GM13977 (cell line): ENCODE measurements around the gene PUM2.

Experiments used
- DNase-seq: peaks from one replicate; pipeline ENCODE4 v3.0.0; 2012; ENCODE audit warnings: low spot score
- in situ Hi-C: fragments of 300-500 bp; cut with MboI; formaldehyde crosslinking; loops from one replicate; pipeline ENCODE4 v1.12.0; 2022; ENCODE audit warnings: low sequenced_read_pairs, low pct_unique_long_range_greater_than_20kb, mixed read lengths, inconsistent platforms; ENCODE audit not compliant: unreplicated experiment
- TF ChIP-seq, protein P1 (sequence below): IDR thresholded peaks from 2 replicates; pipeline ENCODE4 v1.5.1; 2012; ENCODE audit warnings: mild to moderate bottlenecking, control low read depth; ENCODE audit not compliant: insufficient read depth; ENCODE audit errors: extremely low read depth, missing control alignments

PUM2 gene

DNA sequence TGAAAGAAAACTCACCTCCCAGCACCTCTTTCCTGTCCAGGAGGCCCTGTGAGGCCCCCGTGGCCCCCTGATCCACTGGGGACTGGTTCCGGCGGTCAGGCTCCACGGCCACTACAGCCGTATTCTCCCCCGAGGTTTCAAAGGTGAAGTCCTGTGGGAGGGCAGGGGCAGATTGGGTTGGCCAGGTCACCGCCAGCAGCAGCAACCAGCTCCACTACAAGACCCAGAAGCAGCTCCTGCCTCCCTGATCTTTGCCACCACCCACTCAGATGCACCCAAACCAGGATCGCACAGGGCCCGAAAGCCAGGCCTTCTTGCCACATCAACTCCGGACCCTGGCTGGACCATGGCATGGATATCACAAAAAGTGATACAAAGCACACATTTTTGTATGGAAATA, 147.6 kb downstream of the PUM2 start:
- in situ Hi-C loops, result no loop called here
- TF ChIP-seq, protein P1, sequence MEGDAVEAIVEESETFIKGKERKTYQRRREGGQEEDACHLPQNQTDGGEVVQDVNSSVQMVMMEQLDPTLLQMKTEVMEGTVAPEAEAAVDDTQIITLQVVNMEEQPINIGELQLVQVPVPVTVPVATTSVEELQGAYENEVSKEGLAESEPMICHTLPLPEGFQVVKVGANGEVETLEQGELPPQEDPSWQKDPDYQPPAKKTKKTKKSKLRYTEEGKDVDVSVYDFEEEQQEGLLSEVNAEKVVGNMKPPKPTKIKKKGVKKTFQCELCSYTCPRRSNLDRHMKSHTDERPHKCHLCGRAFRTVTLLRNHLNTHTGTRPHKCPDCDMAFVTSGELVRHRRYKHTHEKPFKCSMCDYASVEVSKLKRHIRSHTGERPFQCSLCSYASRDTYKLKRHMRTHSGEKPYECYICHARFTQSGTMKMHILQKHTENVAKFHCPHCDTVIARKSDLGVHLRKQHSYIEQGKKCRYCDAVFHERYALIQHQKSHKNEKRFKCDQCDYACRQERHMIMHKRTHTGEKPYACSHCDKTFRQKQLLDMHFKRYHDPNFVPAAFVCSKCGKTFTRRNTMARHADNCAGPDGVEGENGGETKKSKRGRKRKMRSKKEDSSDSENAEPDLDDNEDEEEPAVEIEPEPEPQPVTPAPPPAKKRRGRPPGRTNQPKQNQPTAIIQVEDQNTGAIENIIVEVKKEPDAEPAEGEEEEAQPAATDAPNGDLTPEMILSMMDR, result no peak

GRCh38 chr2:20201671-20202070, 149.0 kb downstream of the PUM2 start:
- no peak for DNase-seq
- in situ Hi-C loops, result no loop called here
- TF ChIP-seq, protein P1, result no peak

More for the DNA sequence above, 147.6 kb downstream of the PUM2 start:
- no peak for DNase-seq

DNA sequence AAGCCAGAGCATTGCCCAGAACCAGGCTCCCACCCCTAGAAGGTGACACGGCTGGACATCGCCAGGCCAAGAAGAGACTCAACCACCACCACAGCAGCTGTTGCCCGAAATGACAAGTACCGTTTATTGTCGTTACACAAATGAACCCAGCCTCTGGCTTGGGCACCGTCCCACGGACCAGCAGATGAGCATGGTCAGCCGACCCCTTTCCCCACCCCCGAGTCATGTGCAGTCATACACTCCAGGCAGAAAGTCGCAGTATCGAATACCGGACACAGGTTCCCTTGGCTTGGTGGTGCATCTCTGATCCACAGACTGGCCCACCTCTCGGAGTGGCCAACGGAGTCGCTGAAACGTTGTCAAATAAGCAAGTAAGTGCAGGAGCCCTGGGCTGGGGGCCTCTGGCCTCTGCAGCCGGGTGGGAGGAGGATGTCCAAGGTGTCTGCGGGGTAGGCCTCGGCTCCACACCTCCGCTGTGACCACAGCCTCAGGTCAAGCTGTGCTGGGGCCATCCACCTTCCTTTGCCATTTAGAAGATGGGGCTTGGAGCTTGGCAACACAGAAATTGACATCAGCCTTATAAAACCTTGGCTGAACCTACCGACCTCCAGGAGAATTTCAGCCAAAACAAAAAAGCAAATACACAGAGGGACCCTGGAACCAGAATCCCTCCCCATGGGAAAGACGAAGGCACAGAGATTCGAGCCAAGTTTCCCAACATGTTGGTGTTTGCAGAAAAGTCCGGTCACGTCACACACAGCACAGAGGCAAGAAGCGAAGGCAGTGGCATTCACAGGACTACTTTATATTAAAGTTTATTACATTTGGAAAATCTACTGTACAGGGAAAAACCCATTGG, 149.7 kb downstream of the PUM2 start:
- TF ChIP-seq, protein P1, result no peak
- in situ Hi-C loops, result no loop called here
- DNase-seq, result no peak

GRCh38 chr2:20199633-20200270, 150.9 kb downstream of the PUM2 start:
- no peak for DNase-seq
- in situ Hi-C loops, result no loop called here
- TF ChIP-seq, protein P1, result no peak

DNA sequence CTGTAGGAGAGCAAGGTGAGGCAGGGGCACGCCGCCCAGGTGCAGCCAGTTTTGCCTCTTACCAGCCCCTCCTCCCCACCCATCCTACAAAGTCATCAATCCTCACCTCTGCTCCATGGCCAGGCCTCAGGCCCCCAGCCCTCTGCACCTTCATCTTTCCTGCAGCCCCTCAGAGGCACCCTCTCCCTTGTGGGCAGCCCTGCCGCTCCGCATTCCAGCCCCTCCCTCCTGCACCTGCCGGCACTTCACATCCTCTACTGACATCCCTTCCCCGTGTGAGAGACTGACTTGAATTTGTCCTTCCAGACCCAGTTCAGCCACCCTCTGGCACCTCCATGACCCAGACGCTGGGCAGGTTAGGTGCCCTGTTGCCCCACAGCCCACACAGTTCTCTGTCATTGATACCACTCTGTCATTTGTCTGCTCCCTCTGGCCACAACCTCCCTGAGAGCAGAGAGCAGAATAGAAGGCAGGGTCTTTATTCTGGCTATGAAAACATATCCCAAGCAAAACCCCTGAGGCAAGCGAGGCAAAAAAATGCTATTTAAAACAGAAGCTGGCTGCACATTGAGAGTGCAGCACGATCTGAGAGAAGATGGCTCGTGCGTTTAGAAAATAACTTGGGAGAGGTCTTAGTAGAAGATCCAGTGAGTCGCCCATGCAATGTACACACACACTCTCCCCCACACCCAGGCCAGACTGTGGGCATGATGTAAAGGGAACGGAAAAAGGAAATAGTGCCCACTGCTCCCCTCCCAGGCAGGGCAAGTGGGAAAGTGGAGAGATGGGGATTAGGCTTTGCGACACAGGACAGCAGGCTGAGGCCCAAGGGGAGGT, 151.6 kb downstream of the PUM2 start:
- no peak for DNase-seq
- TF ChIP-seq, protein P1, result no peak
- in situ Hi-C loops, result no loop called here
